GM23338 (cell line): ENCODE results near the gene MYCBPAP. TPM values are rescaled to one million over a fixed set of nuclear protein-coding genes. Genes with fewer than 3 reads are reported as not detected.

Experiments
- ATAC-seq: fragments of 200-7000 bp; cut with Tn5 transposase; 3 replicates; pipeline ENCODE4 v1.9.1; 2020
- DNase-seq: peaks from one replicate; pipeline ENCODE4 v3.0.0-alpha.2; 2015; ENCODE audit warnings: low spot score
- H2AFZ ChIP-seq: fragments of 200-600 bp; sonication (generic); 2 replicates; pipeline ENCODE4 v1.8.0; 2016; ENCODE audit warnings: antibody characterized with exemption, mild to moderate bottlenecking, moderate library complexity
- H3F3A ChIP-seq: fragments of 200-600 bp; sonication (generic); replicated peaks from 2 replicates; pipeline ENCODE4 v1.8.0; 2017; ENCODE audit warnings: antibody characterized with exemption, mixed run types, low read depth
- H3K27ac ChIP-seq: fragments of 200-600 bp; sonication (generic); 2 replicates; pipeline ENCODE4 v1.6.1; 2016; ENCODE audit warnings: low read depth
- H3K27me3 ChIP-seq: fragments of 200-600 bp; sonication (generic); 2 replicates; pipeline ENCODE4 v1.8.0; 2016; ENCODE audit warnings: mild to moderate bottlenecking, mixed run types, moderate library complexity; ENCODE audit not compliant: insufficient read depth
- H3K36me3 ChIP-seq: fragments of 200-600 bp; sonication (generic); 2 replicates; pipeline ENCODE4 v1.8.0; 2016; ENCODE audit warnings: mild to moderate bottlenecking; ENCODE audit not compliant: insufficient read depth
- H3K4me1 ChIP-seq: fragments of 200-600 bp; sonication (generic); 2 replicates; pipeline ENCODE4 v1.8.0; 2016; ENCODE audit warnings: mild to moderate bottlenecking, moderate library complexity; ENCODE audit not compliant: insufficient read depth
- H3K4me2 ChIP-seq: fragments of 200-600 bp; sonication (generic); 2 replicates; pipeline ENCODE4 v1.7.1; 2017; ENCODE audit warnings: mixed run types
- H3K4me3 ChIP-seq: fragments of 200-600 bp; sonication (generic); 2 replicates; pipeline ENCODE4 v1.6.1; 2016; ENCODE audit warnings: mixed run types
- H3K79me2 ChIP-seq: fragments of 200-600 bp; sonication (generic); replicated peaks from 2 replicates; pipeline ENCODE4 v1.8.0; 2017; ENCODE audit warnings: mild to moderate bottlenecking; ENCODE audit not compliant: insufficient read depth
- H3K9me2 ChIP-seq: fragments of 200-600 bp; sonication (generic); 2 replicates; pipeline ENCODE4 v1.8.0; 2017; ENCODE audit not compliant: insufficient read depth
- H4K20me1 ChIP-seq: fragments of 200-600 bp; sonication (generic); replicated peaks from 2 replicates; pipeline ENCODE4 v1.8.0; 2017; ENCODE audit warnings: mild to moderate bottlenecking; ENCODE audit not compliant: insufficient read depth
- H3K27ac Mint-ChIP-seq: 2 replicates; pipeline ENCODE4 v1.8.0; 2020; ENCODE audit warnings: inconsistent platforms, mild to moderate bottlenecking, moderate library complexity, mixed read lengths
- H3K27me3 Mint-ChIP-seq: 3 replicates; pipeline ENCODE4 v1.8.0; 2022; ENCODE audit warnings: low read depth, mild to moderate bottlenecking, moderate library complexity, mixed read lengths, inconsistent platforms; ENCODE audit not compliant: insufficient read depth, poor library complexity
- H3K36me3 Mint-ChIP-seq: 3 replicates; pipeline ENCODE4 v1.8.0; 2021; ENCODE audit warnings: low read depth, mild to moderate bottlenecking, inconsistent platforms, moderate library complexity, mixed read lengths
- H3K4me1 Mint-ChIP-seq: 3 replicates; pipeline ENCODE4 v1.8.0; 2020; ENCODE audit warnings: mild to moderate bottlenecking, inconsistent platforms, mixed read lengths
- H3K4me3 Mint-ChIP-seq: 3 replicates; pipeline ENCODE4 v1.8.0; 2021; ENCODE audit warnings: moderate library complexity, mild to moderate bottlenecking, inconsistent platforms, mixed read lengths
- H3K9me3 Mint-ChIP-seq: 3 replicates; pipeline ENCODE4 v1.8.0; 2020; ENCODE audit warnings: moderate library complexity, mild to moderate bottlenecking, inconsistent platforms, mixed read lengths
- CREB1 ChIP-seq: fragments of 250-450 bp; sonication (Bioruptor Pico); IDR thresholded peaks from 2 replicates; pipeline ENCODE4 v1.5.0; 2020; ENCODE audit warnings: low read depth, mild to moderate bottlenecking, moderate library complexity
- EZH2 ChIP-seq: fragments of 200-600 bp; sonication (generic); IDR thresholded peaks from one replicate; pipeline ENCODE4 v1.8.0; 2017; ENCODE audit warnings: antibody characterized with exemption, mild to moderate bottlenecking, low read depth; ENCODE audit not compliant: unreplicated experiment
- EZH2phosphoT487 ChIP-seq: fragments of 200-600 bp; sonication (generic); IDR thresholded peaks from one replicate; pipeline ENCODE4 v1.8.1; 2018; ENCODE audit warnings: antibody characterized with exemption; ENCODE audit not compliant: unreplicated experiment
- JUNB ChIP-seq: IDR thresholded peaks from one replicate; pipeline ENCODE4 v1.6.1; 2016; ENCODE audit warnings: antibody characterized with exemption; ENCODE audit not compliant: unreplicated experiment
- NANOG ChIP-seq: IDR thresholded peaks from 2 replicates; pipeline ENCODE4 v1.6.1; 2016; ENCODE audit warnings: antibody characterized with exemption, borderline replicate concordance
- REST ChIP-seq: IDR thresholded peaks from one replicate; pipeline ENCODE4 v1.6.1; 2018; ENCODE audit warnings: antibody characterized with exemption; ENCODE audit not compliant: unreplicated experiment
- STAT1 ChIP-seq: IDR thresholded peaks from one replicate; pipeline ENCODE4 v1.6.1; 2016; ENCODE audit warnings: antibody characterized with exemption; ENCODE audit not compliant: unreplicated experiment
- ZNF114 ChIP-seq: fragments of 250-450 bp; sonication (Bioruptor Pico); IDR thresholded peaks from 2 replicates; pipeline ENCODE4 v1.5.0; 2020; ENCODE audit warnings: mild to moderate bottlenecking, moderate library complexity
- ZNF331 ChIP-seq: fragments of 250-450 bp; sonication (Bioruptor Pico); IDR thresholded peaks from 2 replicates; pipeline ENCODE4 v1.5.0; 2020; ENCODE audit warnings: low read depth, mild to moderate bottlenecking, moderate library complexity
- polyA plus RNA-seq: library from polyadenylated mRNA; unstranded; fragments of >200 nt; fragmentation: Nextera tagmentation; extraction: Ambion mirVana; gene quantifications from 2 replicates; pipeline ENCODE4 v1.2.1, GENCODE V29; 2016
- total RNA-seq: library from RNA; depleted of rRNA; stranded (reverse); fragments of >200 nt; shearing (Covaris generic); gene quantifications from 2 replicates; pipeline ENCODE4 v1.2.3, GENCODE V29; 2014
- TF ChIP-seq, protein P1 (sequence below), 2 experiments: fragments of 200-600 bp in 1 of 2; sonication (generic) in 1 of 2; conservative IDR thresholded peaks; 2 replicates each; pipeline versions ENCODE4 v1.5.1 to v1.6.1; 2016 to 2017; ENCODE audit warnings: antibody characterized with exemption in 2 of 2, low read depth in 2 of 2, mild to moderate bottlenecking in 2 of 2, moderate library complexity in 1 of 2

The MYCBPAP gene
- total and polyA plus RNA-seq, 2 experiments from 2014 or later: 0.63 to 1.7 TPM

- H3F3A ChIP-seq: 0 out of 2 replicates have a peak, but pooled peaks cover 9% of the 10 kb centered on the region
- peak overlapping the region; percentile 95 for H3K4me2 ChIP-seq
- peak overlapping the region; percentile 62 for H3K4me3 ChIP-seq
- Mint-ChIP-seq H3K27me3 (peaks cover 65% of the 10 kb centered on the region), H3K27ac (no peak overlapping the region), H3K9me3 (no peaks in the 10 kb centered on the region), H3K36me3 (no peaks in the 10 kb centered on the region), H3K4me1 (peaks cover 54% of the 10 kb centered on the region), H3K4me3 (peak overlapping the region; percentile 72)
- no peaks in the 10 kb centered on the region for H3K36me3 ChIP-seq
- DNase-seq (no peak), ATAC-seq (no peak)
- peaks cover 87% of the 10 kb centered on the region for H3K27me3 ChIP-seq
- no peak overlapping the region for H2AFZ ChIP-seq
- no peak overlapping the region for H3K27ac ChIP-seq
- no peaks in the 10 kb centered on the region for H3K9me2 ChIP-seq
- H3K79me2 ChIP-seq: no peaks in the 10 kb centered on the region
- TF ChIP-seq EZH2phosphoT487 (no peak), ZNF331 (no peak), JUNB (no peak), ZNF114 (CRISPR knock-in tag) (no peak), NANOG (no peak), STAT1 (no peak), REST (no peak), CREB1 (CRISPR knock-in tag) (no peak), EZH2 (no peak)
- TF ChIP-seq, protein P1, sequence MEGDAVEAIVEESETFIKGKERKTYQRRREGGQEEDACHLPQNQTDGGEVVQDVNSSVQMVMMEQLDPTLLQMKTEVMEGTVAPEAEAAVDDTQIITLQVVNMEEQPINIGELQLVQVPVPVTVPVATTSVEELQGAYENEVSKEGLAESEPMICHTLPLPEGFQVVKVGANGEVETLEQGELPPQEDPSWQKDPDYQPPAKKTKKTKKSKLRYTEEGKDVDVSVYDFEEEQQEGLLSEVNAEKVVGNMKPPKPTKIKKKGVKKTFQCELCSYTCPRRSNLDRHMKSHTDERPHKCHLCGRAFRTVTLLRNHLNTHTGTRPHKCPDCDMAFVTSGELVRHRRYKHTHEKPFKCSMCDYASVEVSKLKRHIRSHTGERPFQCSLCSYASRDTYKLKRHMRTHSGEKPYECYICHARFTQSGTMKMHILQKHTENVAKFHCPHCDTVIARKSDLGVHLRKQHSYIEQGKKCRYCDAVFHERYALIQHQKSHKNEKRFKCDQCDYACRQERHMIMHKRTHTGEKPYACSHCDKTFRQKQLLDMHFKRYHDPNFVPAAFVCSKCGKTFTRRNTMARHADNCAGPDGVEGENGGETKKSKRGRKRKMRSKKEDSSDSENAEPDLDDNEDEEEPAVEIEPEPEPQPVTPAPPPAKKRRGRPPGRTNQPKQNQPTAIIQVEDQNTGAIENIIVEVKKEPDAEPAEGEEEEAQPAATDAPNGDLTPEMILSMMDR (conservative IDR thresholded peaks at IDR 0.05; ENCODE audit: low read depth in 2 of 2): no peak
- H4K20me1 ChIP-seq: no peaks in the 10 kb centered on the region; the same call in none of the 2 replicates
- H3K4me1 ChIP-seq: peaks cover 33% of the 10 kb centered on the region
Observed at GRCh38 chr17:50561746-50562141, 53.5 kb downstream of the MYCBPAP start.
